Measurements from ENCODE around the gene FAM174B. TPM values are rescaled to one million over a fixed set of nuclear protein-coding genes. Genes with fewer than 3 reads are reported as not detected.

Gene FAM174B
- polyA plus RNA-seq, 1 donor = 35.2 TPM

DNA sequence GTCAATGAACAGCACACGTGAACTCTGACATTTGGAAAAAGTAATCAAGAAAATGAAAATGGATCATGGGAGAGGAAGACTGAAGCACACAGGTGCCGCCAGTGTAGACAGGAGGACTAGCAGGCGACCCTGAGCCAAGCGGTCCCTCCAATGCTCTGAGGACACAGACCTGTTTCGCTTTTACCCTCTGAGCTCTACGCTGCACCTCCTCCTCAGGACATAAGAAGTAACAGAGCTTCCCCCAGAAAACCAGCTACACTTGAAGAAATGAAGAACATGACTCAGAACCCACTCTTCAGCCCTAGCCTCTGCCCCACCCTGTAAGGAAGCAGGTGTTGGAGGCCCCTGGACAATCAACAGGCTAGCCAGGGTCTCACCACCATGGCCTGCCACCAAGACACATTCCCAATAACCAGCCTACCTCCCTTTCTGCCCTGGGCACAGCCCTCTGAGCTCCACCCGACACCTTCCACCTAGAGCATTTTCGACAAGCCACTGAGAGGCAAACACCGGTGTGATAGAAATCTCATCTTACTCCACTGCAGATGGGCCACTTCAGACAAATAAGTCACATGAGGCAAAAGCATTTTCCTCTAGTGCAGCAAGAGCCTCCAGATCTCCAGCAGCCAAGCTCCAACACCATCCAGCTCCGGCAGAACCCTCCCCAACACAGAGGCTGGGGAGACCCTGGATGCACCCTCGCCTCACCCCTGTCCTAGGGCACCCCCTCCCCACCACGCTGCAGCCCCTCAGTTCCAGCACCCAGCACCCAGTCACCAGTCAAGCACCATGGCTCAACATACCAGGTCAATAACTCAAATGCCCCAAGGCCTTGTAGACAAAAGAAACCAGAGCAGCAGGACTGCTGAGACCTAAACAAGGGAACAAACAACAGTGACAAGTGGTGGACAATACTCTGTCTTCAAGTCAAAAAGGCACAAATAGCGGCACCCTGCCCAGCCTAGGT, 11.4 kb downstream of the FAM174B start:
- no peak for DNase-seq

DNA sequence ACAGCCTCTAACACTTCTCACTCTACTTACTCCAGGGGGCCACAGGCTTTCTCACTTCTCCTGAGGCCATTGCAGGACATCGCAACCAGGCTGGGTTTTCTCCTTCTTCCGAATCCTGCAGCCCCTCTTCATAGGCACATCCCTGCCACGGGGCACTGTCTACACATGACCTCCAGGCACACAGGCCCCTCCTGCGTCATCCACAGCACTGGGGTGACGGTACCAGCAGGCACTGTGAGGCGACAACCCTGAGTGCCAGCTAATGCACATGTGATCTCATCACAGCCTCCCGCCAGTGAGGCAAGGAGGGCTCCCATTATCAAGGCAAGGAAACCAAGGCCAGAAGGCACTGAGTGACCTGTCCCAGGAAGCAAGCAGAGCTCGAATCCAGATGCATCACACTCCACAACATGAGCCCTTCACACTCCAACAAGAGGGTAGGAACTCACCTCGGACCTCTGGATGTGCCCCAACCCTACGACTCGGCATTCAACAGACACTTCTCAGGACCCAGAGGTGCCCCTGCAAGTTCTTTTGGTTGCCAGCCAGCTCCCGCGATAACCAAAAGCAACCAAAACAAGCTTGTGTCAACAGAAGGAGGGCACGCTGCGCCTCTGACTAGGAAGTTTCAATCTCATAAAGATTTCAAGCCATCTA, 16.7 kb downstream of the FAM174B start:
- DNase-seq = no peak

DNA sequence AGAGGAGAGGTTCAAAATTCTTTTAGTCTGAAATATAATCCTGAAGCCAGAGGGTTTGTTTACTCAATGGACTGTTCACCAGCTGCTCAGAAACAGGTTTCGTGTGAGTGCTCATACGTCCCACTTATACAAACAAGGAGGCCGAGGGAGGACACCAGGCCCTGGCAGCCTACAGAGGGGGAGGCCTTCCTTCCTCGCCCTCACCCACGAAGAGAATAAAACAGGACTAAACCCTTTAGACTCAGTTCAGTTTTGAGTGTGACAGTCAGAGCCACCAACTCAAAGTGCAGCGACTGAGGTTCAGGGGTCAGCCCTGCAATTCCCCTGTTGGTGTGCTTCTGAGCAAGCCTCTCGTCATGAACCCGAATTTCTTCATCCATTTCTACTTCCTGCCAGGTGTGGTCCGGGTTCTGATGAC, 17.3 kb downstream of the FAM174B start:
- DNase-seq = peak; percentile 75

DNA sequence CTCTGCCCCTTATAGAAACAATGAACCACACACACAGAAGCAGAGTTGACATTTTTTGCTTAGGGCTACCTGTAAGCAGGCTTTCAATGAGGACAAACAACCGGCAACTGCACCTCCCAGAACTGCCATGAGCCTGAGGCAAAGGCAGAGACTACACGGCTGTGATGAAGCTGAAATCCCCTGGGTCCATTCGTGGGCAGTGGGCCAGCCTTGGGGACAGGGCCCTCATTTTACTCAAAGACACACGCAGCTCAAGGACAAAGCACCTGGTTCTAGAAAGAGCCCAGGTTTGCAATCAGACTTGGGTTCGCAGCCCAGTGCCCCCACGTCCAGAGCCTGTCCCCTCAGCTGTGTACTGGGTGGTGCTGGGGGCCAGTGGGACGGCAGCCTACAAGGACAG, 17.9 kb downstream of the FAM174B start:
- no peak for DNase-seq

DNA sequence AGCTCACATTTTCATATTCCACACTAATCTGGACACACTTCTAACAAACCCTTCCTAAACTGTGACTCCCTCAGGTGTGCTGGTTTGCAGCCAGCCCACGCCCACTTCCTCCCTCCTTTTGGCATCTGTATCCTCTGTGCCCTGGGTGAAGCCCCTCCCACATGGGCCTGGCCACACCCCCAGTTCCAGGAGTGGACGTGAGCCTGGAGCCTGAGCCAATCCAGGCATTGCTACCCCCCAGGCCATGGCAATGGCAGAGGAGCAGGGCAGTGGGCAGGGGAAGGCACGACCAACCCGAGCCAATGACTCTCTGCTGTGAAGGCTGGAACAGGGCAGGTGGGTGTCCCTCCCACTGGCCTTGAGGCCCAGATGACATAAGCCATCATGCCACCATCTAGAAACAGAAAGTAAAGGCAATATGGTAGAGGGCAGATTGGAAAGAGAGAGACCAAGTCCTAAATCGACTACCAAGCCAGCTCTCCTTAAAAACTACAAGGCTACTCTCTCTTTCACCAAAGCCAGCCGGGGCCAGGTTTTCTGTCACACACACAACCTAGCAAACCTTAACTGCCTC, 18.6 kb downstream of the FAM174B start:
- DNase-seq = no peak

DNA sequence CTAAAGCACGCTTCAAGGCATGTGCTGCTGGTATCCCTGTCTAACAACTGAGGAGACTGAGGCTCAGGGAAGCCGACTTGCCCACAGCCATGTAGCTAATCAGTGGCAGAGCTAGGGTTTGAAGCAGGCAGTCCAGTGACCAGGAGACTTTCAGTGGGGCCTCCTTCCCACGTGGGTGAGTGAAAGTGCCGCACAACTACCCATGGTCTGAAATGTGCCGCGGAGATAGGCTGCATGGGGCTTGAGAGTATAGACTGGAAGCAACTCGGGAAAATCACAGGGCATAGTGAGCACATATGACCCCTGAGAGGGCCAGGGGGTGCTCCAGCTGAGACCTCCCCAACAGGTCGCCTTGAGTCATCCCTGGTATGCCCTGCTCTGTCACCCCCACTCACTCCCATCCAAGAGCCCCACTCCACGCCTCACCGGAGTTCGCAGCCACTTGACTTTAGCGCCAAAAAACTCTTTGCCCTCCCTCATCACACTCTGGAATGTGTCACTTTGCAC, 19.1 kb downstream of the FAM174B start:
- no peak for DNase-seq

DNA sequence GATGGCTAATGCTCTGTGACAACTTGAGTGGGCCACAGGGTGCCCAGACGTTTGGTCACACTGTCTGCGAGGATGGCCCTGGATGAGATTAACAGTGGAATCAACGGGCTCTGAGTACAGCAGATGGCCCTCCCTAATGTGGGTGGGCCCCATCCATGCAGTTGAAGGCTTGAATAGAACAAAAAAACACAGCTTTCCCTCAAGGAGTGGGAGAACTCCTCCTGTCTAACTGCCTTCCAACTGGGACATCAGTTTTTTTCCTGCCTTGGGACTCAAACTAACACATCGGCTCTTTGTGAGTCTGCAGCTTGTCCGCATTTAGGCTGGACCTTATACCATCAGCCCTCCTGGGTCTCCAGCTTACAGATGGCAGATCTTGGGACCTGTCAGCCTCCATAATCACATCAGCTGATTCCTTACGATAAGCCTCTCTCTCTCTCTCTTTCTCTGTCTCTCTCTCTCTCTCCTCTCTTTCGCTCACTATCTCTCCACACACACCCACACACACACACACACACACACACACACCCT, 20.8 kb downstream of the FAM174B start:
- no peak for DNase-seq

DNA sequence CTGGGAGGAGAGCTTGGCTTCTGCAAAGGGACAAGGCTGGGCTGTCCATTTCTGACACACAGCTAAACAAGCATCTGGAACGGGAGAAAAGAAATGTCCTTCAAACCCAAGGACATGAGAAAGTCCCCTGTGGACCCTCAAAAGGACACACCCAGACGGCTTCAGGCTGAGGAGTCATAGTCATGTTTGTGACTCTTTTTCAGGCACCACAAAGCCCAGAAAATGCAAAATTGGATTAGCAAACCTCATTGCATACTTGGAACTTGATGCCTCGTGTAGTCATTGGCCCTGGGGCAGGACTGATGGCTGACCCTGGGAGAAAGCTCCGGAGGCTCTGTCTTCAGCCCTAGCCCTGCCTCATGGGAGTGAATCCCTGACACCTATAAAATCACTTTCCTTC, 21.5 kb downstream of the FAM174B start:
- no peak for DNase-seq

DNA sequence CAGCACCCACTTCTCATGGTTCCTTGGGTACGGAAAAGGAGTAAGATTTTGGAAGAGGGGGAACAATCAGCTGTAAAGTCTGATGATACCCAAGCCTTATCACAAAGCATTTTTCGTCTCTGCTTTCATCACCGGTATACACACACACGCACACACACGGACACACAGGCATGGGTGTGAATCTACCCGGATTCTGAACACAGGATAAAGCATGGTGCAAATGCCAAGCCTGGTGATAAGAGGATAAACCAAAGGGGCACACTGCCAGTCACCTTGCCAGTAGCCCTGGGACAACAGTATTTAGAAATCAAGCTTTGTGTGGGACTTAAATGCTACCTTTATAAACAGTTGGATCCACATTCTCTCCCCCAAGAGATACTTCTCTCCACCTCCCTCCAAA, 22.2 kb downstream of the FAM174B start:
- DNase-seq = no peak

DNA sequence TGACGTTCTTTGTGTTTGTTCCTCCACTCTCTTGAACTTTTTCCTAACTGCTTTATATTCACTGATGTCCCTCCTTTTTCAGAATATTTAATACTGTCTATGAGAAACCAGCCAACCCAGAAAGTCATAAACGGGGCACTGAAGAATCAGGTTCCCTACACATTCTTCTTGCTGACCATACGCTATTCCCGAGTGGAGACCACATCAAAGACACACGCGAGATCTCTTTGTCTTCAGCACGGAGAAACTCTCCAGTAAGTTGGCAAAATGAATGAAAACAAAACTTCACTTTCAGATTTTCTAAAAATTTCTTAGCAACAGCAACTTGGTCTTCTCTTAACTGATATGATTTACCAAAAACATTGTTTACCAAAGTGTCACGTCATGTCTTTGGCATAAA, 22.6 kb downstream of the FAM174B start:
- no peak for DNase-seq

DNA sequence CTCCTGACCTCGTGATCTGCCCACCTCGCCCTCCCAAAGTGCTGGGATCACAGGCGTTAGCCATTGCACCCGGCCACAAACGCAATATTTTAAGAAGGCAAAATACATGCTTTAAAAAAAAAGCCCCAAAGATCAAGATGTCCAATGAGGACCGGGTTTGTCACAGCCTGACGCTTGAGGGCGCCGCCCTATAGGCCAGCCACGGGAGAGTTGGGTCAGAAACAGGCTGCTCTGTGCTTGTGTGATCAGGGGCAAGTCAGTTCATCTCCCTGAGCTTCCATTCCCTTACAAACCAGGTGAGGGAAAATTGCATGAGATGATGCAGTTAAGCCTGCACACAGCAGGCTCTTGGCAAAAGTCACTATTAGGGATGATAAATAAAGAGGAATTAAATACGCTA, 23.9 kb downstream of the FAM174B start:
- DNase-seq = no peak

DNA sequence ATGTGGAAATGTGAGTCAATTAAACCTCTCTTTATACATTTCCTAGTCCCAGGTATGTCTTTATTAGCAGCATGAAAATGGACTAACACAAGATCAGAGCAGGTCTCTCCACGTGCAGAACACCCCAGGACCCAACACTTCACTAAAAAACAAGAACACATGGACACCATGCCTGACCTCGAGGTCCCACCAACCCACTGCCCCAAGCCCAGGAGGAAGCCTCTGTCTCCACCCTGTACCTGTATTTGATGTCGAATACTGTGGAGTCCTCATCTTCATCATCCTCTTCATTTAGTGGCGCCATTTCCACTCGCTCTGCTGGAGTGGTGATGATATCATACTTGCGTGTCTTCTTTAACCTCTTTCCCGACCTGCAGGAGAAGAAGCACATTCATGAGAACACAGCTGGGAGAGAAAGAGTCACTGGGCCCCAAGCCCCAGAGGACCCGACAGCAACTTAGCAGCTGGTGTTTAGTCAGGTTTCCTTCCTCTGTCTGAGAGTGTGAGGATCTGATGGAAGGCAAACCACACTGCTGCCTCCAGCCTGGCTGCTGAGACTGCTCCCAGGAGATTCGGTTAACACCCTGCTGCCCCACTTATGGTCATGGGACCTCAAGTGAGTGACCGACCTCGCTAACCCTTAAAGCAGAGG, 25.5 kb downstream of the FAM174B start:
- no peak for DNase-seq

DNA sequence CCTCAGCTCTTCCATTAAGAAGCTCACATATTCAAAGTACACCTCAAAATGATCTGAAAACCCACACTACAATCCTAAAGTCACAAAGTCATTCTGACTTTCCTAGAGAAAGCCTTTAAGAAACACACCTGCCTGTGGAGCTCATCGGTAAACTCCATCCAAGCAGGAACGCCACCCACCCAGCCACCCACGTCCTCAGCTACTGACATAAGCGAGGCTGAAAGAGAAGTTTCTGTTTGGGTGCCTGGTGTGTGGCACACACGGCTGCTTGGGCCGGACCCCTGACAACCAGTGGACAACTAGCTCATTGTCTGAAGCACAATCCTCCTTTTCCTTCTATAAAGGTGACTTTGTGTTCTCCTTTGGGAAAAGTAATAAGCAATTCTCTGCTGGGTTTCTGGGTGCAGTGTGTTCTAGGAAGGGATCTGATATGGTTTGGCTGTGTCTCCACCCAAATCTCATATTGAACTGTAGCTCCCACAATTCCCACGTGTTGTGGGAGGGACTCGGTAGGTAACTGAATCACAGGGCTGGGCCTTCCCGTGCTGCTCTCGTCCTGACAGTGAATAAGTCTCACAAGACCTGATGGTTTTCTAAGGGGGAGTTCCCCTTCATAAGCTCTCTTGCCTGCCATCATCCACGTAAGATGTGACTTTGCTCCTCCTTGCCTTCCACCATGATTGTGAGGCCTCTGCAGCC, 26.1 kb downstream of the FAM174B start:
- no peak for DNase-seq

DNA sequence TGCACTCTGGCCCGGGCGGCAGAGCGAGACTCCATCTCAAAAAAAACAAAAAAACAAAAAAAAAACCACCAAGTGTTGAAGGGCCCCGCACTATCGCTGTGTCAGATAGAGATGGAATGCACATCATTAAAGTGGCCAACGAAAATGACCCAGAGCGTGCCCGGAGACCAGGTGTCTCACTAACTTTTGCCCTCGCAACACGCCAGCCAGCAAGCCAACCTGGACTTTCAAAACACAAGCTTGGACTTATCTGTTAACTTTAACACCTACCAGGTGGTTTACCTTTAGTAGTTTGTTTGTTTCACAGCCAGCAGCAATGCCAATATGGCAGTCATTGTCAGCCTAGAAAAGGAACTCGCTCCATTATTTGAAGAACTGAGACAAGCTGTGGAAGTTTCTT, 28.6 kb downstream of the FAM174B start:
- DNase-seq = no peak

DNA sequence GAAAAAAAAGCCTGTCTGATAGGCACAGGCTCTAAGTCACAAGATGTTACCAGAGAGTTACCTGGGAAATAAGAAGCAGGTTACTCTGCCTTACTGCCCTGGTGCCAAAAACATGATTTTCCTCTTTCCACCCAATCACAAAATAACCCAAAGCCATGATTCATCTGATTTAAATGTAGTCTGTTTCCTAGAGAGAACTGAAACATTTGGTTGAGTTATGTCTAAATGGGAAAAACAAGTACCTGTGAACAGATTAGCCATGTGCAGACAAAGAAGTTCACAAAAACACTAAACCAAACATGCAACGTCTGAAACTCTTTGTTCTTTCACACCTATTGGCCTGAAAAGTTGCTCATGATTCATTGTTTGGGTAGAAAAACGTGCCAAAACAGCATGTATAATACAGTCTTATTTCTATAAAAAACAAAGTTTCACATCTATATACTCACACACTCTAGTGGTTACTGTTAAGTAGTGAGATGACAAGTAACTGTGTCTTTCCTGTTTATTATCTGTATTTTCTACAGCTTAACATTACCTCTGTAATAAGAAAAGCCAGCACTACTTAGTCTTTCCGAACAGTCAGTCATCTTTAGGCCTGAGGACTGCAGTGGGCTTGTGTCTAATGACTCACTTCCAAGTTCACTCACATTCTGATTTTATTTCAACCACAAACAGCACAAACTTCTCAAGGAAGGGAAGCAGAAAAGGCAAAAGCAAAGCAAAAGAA, 30.2 kb downstream of the FAM174B start:
- no peak for DNase-seq

DNA sequence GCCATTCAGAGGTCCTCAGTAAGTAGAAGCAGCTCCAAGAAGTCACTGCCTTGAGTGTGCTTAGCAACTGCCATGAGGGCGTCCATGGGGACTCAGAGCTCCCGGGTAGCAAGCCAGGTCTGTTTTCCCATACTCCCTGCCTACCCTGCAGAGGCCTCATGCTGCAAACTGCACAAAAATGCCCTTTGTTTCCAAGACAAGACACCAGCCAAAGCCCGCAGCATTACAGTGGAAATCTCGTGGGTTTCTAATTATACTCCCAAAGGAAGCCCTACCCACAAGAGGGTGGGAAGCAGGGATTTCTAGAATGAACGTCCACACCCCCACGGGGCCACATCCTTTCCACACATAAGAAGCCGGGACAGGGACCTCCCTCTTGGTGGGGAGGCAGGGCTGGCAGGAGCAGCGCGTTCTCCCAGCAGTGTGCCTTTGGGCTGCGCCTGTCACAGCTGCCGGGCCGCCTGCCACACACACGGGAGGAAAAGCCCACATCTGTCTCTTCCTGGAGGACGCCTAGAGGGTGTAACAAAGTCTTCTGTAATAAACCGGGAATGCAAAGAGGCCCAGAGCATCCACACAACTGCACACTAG, 31.1 kb downstream of the FAM174B start:
- no peak for DNase-seq

DNA sequence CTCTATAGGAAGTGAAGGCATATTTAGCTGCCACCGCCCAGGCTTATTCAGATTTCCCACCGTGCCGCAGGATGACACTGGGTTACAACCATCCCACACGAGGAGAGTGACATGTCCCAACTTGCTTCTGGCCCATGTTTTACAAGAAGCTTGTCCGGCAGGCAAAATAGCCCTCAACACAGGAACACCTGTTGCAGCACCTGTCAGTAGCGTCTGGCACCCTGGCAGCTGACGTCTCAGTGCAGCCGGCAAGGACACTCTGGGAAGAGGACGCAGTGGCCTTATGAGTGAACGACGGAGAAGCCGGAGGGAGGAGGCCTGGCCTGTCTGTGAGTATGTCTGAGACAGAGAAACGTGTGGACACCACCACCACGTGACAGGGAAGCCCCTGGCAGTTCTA, 32.1 kb downstream of the FAM174B start:
- DNase-seq = no peak

DNA sequence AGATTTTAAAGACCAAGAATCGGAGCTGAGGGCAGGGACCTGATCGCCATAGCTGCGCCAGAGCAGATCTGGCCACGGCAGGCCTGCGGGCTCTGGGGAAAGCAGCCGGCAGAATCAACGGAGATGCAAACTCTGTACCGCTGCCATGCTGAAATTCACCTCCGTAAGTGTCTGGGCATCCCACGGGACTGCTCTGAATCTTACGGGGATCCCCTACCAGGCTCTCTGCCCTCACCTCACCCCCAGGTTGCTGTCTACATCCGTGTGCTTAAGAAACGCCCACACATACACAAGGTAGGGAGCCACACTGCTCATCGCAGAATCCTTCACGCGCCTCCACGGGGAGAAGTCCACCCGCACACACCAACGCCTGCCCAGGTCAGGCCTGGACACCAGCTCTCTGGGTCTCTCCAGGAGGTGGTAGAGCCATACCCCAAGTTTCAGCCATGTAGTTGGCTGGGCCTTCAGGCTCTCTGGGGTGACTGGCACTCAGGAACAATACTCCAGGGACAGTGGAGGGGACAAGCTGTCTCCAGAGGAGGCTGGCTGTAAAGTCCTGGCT, 33.5 kb downstream of the FAM174B start:
- DNase-seq = no peak

DNA sequence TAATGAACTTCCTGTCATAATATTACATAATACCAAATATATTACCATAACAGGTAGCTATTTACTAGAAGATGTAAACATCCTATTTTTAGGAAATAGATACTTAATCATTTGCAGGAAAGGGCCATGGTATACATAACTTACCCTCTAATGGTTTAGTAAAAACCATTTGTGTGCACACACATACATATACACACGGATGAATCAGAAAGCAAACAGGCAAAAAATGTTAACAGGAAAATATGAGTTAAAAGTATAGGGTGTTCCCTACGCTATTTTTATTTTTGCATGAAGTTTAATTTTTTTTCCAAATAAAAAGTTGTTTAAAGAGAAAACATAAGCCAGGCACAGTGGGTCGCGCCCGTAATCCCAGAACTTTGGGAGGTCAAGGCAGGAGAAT, 34.6 kb downstream of the FAM174B start:
- DNase-seq = no peak

Measured in left kidney (tissue), 2 donors.